NB4 (cell line): ENCODE results near the gene USP9Y.

Experiments used
- DNase-seq: peaks from one replicate; pipeline ENCODE4 v3.0.0; 2010; ENCODE audit warnings: low read depth
- H3K4me3 ChIP-seq: one replicate; pipeline ENCODE4 v1.5.1; 2011; ENCODE audit warnings: mild to moderate bottlenecking, low read depth, low read length, moderate library complexity
- MYC ChIP-seq: IDR thresholded peaks from 2 replicates; pipeline ENCODE4 v1.6.1; 2011; ENCODE audit warnings: low read depth, low read length
- POLR2A ChIP-seq: IDR thresholded peaks from 2 replicates; pipeline ENCODE4 v1.6.1; 2011; ENCODE audit warnings: mild to moderate bottlenecking; ENCODE audit not compliant: insufficient read length; ENCODE audit errors: extremely low read depth
- TF ChIP-seq, protein P1 (sequence below): IDR thresholded peaks from 2 replicates; pipeline ENCODE4 v1.6.1; 2011; ENCODE audit warnings: low read depth, low read length
- TF ChIP-seq, protein P2 (sequence below): IDR thresholded peaks from one replicate; pipeline ENCODE4 v1.5.1; 2012; ENCODE audit warnings: low read depth, low read length

USP9Y gene

DNA sequence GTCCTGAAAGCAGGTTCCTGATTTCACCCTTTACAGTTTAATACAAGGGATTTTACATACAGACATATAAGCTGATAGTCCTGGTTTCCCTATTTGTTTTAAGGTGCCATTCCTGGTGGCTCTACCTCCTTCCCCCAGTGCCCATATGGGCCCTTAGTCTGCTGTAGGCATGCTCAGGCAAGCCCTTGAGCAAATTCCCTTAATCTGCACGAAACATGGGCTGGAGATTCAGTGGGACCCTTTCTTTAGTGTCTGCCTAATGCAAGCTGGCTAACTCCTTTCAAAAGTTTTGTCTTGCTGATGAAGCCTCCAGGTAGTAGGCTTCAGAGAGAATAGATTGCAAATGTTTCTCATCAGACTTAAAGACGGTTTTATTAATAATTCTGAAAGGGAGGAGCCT, 22.9 kb upstream of the USP9Y start:
- DNase-seq, result no peak
- H3K4me3 ChIP-seq, result no peak overlapping the region
- TF ChIP-seq, protein P1, sequence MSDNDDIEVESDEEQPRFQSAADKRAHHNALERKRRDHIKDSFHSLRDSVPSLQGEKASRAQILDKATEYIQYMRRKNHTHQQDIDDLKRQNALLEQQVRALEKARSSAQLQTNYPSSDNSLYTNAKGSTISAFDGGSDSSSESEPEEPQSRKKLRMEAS, result no peak
- TF ChIP-seq MYC (no peak), POLR2A (no peak)
- TF ChIP-seq, protein P2, sequence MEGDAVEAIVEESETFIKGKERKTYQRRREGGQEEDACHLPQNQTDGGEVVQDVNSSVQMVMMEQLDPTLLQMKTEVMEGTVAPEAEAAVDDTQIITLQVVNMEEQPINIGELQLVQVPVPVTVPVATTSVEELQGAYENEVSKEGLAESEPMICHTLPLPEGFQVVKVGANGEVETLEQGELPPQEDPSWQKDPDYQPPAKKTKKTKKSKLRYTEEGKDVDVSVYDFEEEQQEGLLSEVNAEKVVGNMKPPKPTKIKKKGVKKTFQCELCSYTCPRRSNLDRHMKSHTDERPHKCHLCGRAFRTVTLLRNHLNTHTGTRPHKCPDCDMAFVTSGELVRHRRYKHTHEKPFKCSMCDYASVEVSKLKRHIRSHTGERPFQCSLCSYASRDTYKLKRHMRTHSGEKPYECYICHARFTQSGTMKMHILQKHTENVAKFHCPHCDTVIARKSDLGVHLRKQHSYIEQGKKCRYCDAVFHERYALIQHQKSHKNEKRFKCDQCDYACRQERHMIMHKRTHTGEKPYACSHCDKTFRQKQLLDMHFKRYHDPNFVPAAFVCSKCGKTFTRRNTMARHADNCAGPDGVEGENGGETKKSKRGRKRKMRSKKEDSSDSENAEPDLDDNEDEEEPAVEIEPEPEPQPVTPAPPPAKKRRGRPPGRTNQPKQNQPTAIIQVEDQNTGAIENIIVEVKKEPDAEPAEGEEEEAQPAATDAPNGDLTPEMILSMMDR, result no peak

DNA sequence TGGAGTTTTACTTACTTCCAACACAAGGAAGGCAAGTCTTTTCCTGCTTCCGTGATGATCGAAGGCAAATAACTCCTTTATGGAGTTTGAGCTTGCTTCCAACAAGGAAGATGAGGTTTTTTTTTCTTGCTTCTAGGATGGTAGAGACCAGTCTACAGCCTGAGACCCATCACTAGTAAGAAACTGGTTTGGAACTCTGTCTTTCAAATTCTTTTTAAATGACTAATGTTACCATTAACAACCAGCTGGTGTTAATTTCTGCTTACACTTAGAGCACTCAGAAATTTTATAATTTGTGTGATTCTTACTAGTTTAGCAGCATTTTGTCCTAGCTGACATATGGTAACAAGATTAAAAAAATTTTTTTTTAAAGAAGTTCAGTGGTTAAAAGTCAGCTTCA, 19.5 kb upstream of the USP9Y start:
- TF ChIP-seq MYC (no peak), POLR2A (no peak)
- TF ChIP-seq, protein P2, result no peak
- TF ChIP-seq, protein P1, result no peak
- DNase-seq, result no peak
- no peak overlapping the region for H3K4me3 ChIP-seq

DNA sequence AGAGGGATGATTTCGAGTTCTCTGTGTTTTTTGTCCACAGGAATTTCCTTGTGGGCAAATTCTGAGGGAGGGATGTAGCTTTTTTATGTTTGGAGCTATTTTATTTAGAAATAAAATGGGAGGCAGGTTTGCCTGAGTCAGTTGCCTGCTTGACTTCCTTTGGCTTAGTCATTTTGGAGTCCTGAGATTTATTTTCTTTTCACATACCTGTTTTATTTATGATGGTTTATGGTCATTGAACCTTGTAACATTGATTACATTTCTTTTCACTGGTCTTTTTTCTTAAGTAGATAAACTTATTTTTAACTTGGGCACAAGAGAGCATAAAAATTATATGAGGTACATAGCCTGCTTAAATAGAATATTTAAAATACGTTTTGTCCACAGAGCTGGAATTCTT, 12.7 kb upstream of the USP9Y start:
- DNase-seq, result no peak
- TF ChIP-seq MYC (no peak), POLR2A (no peak)
- TF ChIP-seq, protein P2, result no peak
- TF ChIP-seq, protein P1, result no peak
- no peak overlapping the region for H3K4me3 ChIP-seq

DNA sequence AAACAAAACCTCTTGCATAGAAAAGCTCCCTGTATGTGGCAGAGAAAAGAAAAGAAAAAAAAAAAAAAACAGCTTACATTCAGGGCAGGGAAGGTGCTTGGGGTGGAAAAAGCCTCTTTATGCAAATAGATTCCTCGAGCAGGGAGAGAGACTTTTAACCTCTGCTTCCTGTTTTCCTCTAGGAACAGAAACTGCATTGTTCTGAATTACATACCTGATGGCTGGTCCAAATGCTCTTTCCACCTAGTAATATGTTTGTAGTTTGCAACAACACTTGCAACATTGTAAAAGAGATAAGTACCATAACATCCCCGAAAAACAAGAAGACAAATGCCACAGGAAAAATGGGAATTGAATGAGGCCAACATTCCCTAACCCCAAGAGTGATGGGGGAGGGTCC, 944 bp upstream of the USP9Y start:
- no peak overlapping the region for H3K4me3 ChIP-seq
- TF ChIP-seq, protein P1, result no peak
- TF ChIP-seq, protein P2, result no peak
- DNase-seq, result no peak

DNA sequence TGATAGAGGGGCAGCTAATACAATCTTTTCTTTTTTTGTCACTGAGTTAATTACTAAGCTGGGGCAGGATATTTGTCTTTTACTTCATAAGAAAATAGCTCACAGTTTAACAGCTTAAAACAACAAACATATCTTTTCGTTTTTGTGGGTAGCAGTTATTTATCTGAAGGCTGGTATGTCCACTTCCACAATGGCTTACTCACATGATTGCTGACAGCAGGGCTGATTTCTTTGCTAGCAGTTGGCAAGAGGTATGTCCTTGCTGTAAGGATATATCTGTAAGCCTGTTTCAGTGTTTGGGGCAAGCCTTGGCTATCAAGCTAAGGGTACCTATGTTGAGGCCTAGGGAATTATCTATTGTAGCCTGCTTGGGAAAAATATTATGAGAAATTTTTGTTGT, 1.1 kb downstream of the USP9Y start:
- no peak overlapping the region for H3K4me3 ChIP-seq
- DNase-seq, result no peak
- TF ChIP-seq, protein P1, result no peak
- TF ChIP-seq, protein P2, result no peak

DNA sequence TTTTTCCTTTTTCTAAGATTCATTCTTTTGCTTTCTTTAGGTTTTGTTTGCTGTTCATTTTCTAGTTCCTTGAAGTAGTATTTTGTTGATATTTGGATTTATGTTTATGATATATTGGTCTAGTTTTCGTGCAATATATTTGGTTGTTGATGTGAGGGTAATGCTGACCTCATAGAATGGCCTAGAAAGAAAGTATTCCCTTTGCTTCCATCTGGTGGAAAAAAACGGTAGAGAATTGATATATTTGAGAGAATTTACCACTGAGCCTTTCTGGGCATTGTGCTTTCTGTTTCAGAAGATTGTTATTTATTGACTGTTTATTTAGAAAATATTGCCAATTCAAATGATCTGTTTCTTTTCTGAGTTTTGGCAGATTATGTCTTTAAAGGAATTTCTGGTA, 9.4 kb downstream of the USP9Y start:
- no peak for DNase-seq
- TF ChIP-seq, protein P1, result no peak
- TF ChIP-seq POLR2A, result no peak
- TF ChIP-seq MYC, result no peak
- TF ChIP-seq, protein P2, result no peak

More for the DNA sequence above, 9.4 kb downstream of the USP9Y start:
- no peak overlapping the region for H3K4me3 ChIP-seq
